Fibroblast of mammary gland (primary cell): Measurements from ENCODE around the gene ZNF883.
"Not testable (repeated sequence)": the region's sequence is repeated elsewhere in the genome, so short reads cannot be mapped to it uniquely, and the experiment has no call there.

Source experiments
- DNase-seq: peaks from one replicate; pipeline ENCODE4 v3.0.0-alpha.2; 2010; ENCODE audit warnings: low read depth
- H3K4me3 ChIP-seq: 2 replicates; pipeline ENCODE4 v1.5.1; 2011; ENCODE audit warnings: low read depth, mild to moderate bottlenecking, low read length, moderate library complexity; ENCODE audit not compliant: control insufficient read depth
- TF ChIP-seq, protein P1 (sequence below): conservative IDR thresholded peaks from 2 replicates; pipeline ENCODE4 v1.5.1; 2011; ENCODE audit warnings: low read depth, low read length, inconsistent platforms; ENCODE audit not compliant: control insufficient read depth, insufficient read depth

Gene ZNF883

DNA sequence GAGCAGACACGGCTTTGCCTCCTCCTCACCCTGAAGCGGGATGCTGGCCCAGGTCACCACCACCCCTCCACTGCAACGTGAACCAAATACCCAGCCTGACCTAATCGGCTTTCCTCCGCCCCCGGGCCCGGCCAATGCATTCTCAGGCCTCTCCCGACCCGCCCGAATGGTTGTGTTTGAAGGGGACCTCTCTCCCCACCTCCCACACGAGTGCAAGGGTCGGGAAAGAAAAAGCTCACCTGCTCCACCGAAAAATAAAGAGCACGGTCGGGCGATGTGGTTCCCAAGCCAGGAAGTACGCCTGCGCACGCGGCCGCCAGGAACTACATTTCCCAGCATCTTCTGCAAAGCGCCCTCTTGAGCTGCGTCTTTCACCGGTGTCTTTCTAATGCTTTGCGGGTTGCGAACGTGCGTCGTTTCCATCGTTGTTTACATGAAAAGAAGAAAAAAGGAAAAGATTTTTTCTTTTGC, at the start of gene ZNF883:
TSS of gene ZNF883 (minus strand) at position 282 of the 471 bp plus-strand sequence.
- TF ChIP-seq, protein P1, sequence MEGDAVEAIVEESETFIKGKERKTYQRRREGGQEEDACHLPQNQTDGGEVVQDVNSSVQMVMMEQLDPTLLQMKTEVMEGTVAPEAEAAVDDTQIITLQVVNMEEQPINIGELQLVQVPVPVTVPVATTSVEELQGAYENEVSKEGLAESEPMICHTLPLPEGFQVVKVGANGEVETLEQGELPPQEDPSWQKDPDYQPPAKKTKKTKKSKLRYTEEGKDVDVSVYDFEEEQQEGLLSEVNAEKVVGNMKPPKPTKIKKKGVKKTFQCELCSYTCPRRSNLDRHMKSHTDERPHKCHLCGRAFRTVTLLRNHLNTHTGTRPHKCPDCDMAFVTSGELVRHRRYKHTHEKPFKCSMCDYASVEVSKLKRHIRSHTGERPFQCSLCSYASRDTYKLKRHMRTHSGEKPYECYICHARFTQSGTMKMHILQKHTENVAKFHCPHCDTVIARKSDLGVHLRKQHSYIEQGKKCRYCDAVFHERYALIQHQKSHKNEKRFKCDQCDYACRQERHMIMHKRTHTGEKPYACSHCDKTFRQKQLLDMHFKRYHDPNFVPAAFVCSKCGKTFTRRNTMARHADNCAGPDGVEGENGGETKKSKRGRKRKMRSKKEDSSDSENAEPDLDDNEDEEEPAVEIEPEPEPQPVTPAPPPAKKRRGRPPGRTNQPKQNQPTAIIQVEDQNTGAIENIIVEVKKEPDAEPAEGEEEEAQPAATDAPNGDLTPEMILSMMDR: no peak
- peak; percentile 72 for DNase-seq
- H3K4me3 ChIP-seq: peak within 1 kb of the TSS; percentile 54

DNA sequence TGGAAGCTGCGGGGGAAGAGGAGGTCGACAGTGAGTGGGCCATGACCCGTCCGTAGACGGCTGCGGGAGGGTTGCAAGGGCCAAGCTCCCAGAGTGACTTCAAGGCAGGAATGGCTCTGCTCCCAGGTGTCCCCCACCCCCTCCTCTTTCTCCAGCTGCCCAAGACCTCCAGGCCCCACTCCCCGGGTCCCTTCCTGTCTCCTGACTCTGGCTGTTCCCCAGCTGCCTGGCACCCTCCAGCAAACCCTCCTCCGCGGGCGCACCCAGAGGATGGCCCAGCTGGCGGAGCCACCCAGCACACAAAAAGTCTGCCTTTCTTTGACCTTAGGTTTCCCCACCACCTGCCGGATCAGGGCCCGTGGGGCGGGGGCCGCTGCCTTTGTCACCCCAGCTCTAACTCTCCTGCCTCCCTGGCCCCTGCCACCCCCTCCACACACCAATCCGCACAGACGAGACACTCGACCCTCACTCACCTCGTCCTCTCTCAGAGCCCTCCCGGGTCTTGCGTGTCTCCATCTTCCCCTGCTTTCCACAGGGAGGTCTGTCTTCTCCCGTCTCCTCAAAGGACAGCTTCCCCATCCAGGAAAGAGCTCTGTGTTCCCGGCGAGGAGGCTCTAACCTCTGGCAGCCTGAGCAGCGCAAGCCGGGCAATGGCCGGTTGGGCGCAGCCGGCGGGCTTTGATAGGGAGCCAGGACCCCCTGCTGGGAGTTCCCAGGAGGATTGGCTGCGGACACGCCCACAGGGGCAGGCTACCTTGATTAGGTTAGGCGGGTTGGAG, 49.3 kb upstream of the ZNF883 start:
- DNase-seq: not testable (repeated sequence)

DNA sequence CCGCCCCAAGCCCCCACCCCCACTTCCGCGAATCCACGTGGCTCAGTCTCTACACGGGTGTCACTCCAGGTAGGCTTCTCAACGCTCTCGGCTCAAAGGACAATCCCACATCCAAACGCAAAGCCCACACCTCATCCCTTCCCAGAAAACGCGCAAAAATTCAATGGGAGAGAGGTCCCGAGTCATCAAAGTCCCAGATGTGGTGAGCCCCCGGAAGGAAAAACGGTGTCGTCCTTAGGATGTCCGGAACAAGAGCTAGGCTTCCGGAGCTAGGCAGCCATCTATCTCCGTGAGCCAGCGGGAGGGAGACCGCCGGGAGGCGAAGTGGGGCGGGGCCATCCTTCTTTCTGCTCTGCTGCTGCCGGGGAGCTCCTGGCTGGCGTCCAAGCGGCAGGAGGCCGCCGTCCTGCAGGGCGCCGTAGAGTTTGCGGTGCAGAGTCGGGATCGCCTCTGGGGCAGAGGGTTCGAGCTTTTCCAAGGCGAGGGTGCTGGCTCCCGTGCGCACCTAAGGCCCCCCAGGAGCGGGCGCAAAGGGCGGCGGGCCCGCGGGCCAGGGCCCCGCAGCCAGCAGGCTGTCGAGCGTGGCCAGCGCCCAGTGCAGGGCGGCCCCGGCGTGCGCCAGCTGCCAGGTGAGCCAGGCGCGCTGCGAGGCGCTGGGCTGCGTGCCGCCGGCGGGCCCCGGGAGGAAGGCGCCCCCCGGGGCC, 47.7 kb upstream of the ZNF883 start:
- DNase-seq, H3K4me3 ChIP-seq: not testable (repeated sequence)

More for the DNA sequence above, 49.3 kb upstream of the ZNF883 start:
- H3K4me3 ChIP-seq: not testable (repeated sequence)

DNA sequence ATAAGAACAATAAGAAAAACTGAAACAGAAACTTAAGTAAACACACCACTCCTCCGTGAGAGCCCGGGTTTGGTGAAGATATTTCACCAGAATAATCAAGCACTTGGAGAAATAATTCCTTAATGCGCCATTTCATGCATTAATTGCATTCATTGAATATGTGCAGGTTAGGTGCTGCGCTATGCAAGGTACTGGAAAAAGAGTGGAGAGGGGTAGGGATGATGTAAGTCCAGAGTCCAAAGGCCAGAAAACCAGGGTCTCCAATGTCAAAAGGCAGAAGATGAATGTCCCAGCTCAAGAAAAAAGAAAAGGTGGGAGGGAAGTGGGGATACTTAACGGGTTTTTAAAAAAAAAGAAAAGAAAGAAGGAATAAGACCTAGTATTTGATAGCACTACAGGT, 45.2 kb upstream of the ZNF883 start:
- DNase-seq: no peak
- TF ChIP-seq, protein P1: no peak
- peak overlapping the region; percentile 76 for H3K4me3 ChIP-seq

DNA sequence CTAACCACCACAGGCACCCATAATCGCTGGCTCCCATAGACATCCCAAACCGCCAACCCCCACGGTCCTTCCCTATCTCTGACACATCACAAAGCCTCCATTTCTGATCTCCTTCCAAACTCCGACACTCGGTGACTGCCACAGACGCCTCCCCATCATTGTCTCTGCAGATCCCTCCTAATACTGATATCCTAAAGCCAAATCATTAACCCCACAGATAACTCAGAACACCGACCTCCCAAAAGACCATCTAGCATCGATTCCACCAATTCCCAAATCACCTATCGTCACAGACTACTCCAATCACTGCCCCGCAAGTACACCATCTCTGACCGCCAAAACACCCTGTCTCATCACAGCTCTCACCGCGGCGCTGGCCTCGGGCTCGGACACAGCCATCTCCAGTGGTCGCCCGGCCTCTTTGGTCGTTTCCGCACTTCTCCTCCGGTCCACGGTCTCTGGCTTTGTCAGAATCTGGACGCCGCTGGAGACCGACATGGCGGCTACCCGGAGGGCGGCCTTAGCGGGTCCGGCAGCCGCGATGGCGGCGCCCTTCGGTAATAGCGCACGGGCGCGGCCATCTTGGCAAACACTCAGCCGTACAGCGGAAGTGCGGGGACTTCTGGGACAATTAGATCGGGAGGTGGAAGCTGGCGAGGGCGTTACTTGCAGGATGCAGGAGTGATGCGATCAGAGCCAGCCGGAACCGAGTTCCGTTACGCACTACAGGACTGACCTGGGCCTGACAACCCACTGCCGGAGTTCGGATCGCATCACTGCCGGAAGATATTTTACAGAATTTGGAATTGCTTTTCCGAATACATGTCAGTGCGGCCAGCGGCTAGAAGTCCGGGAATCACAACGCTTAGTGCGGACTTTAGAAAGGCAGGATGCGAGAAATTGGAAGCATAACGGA, 44.5 kb upstream of the ZNF883 start, which contains the start of gene ZFP37:
TSS of gene ZFP37 (minus strand) at position 534 of the 916 bp plus-strand sequence. CDS start at position 498, 36 bp downstream.
- DNase-seq: peak; percentile 94
- peak within 1 kb of the TSS; percentile 76 for H3K4me3 ChIP-seq
- TF ChIP-seq, protein P1: no peak

DNA sequence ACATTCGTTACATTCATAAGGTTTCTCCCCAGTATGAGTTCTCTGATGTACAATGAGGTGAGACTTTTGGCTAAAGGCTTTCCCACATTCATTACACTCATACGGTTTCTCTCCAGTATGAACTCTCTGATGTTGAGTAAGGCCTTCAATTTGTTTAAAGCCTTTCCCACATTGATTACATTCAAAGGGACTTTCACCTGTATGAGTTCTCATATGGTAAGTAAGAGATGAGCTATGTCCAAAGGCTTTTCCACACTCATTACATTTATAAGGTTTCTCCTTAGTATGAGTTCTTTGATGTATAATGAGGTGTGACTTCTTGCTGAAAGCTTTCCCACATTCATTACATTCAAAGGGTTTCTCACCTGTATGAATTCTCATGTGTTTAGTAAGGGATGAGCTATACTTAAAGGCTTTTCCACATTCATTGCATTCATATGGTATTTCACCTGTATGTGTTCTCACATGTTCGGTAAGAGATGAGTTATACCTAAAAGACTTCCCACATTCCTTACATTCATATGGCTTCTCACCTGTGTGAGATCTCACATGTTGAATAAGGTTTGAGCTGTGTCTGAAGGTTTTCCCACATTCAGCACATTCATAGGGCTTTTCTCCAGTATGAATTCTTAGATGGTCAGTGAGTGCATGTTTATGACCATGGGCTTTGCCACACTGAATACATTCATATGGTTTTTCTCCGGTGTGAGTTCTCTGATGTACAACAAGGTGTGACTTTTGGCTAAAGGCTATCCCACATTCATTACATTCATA, 31.1 kb upstream of the ZNF883 start:
- DNase-seq: peak; percentile 15
- no peak overlapping the region for H3K4me3 ChIP-seq
- TF ChIP-seq, protein P1: no peak

DNA sequence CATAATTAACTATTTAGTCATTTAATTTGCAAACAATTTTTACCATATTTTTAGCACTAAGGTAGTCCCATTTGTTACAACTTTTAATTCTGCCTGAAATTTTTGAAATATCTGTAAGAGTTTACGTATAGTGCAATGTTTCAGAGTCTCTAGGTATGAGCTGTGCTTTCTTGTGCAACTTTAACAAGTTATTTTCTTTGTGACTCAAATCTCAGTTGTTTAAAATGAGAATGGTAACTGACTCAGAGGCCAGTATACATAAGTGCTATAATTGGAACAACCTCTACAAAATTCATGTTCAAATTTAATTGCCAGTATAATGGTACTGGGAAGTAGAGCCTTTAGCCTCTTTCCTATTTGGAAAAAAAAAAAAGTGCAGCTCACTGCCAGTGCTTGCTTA, 14.2 kb upstream of the ZNF883 start:
- TF ChIP-seq, protein P1: no peak
- peak; percentile 7 for DNase-seq

More for the DNA sequence above, 14.2 kb upstream of the ZNF883 start:
- no peak overlapping the region for H3K4me3 ChIP-seq
